Measurements from ENCODE around the gene ZDHHC13.

- TF ChIP-seq EZH2 (IDR thresholded peaks at IDR 0.05; ENCODE audit: borderline replicate concordance, insufficient read depth, low read length, poor library complexity, severe bottlenecking) (no peak), CTCF (IDR thresholded peaks at IDR 0.05; ENCODE audit: poor library complexity, severe bottlenecking) (no peak), REST (IDR thresholded peaks at IDR 0.05; ENCODE audit: borderline replicate concordance) (no peak), MXI1 (conservative IDR thresholded peaks at IDR 0.05; ENCODE audit: poor library complexity, severe bottlenecking) (no peak), TAF1 (IDR thresholded peaks at IDR 0.05; ENCODE audit: low read depth) (no peak), EP300 (conservative IDR thresholded peaks at IDR 0.05; ENCODE audit: poor library complexity, severe bottlenecking) (no peak), POLR2AphosphoS5 (IDR thresholded peaks at IDR 0.05) (no peak)
Observed at GRCh38 chr11:19220903-19221724, 104.1 kb downstream of the ZDHHC13 start.

Data from neural cell (in vitro differentiated cells).